Ascending aorta (tissue), 2 donors: ENCODE data around the gene FBXO46. TPM values are rescaled to one million over a fixed set of nuclear protein-coding genes. Genes with fewer than 3 reads are reported as not detected.

Source experiments
- DNase-seq, 2 donors: peaks; one replicate each; pipeline ENCODE4 v3.0.0-alpha.2; 2019; ENCODE audit warnings: low spot score in 2 of 2
- H3K27ac ChIP-seq, 2 donors: fragments of 200-600 bp; sonication (generic); one replicate each; pipeline ENCODE4 v1.5.1; 2016 to 2017; ENCODE audit warnings: mild to moderate bottlenecking in 1 of 2
- H3K27me3 ChIP-seq: fragments of 200-600 bp; sonication (generic); one replicate; pipeline ENCODE4 v1.5.1; 2017
- H3K36me3 ChIP-seq, 2 donors: fragments of 200-600 bp; sonication (generic); one replicate each; pipeline ENCODE4 v1.5.1; 2016
- H3K4me1 ChIP-seq, 2 donors: fragments of 200-600 bp; sonication (generic); one replicate each; pipeline ENCODE4 v1.5.1; 2016 to 2017; ENCODE audit warnings: mild to moderate bottlenecking in 1 of 2
- H3K4me3 ChIP-seq, 2 donors: fragments of 200-600 bp; sonication (generic); one replicate each; pipeline ENCODE4 v1.5.1; 2016 to 2017; ENCODE audit warnings: mild to moderate bottlenecking in 1 of 2
- H3K9me3 ChIP-seq, 2 donors: fragments of 200-600 bp; sonication (generic); one replicate each; pipeline ENCODE4 v1.5.1; 2016
- intact Hi-C: fragments of 100-400 bp; cut with DNase I; formaldehyde crosslinking; loops from one replicate; pipeline ENCODE4 v1.15.1; 2023
- total RNA-seq: library from RNA; depleted of rRNA; stranded (reverse); fragments of >200 nt; gene quantifications from one replicate; pipeline ENCODE4 v1.1.0, GENCODE V29; 2016
- TF ChIP-seq, protein P1 (sequence below), 3 experiments: fragments of 200-600 bp in 2 of 3; fragments of 450-650 bp in 1 of 3; sonication (generic) in 2 of 3; IDR thresholded peaks; one replicate each; pipeline ENCODE4 v1.5.1; 2016 to 2019; ENCODE audit warnings: antibody characterized with exemption in 3 of 3, mild to moderate bottlenecking in 1 of 3, moderate library complexity in 1 of 3

Gene FBXO46, protein sequence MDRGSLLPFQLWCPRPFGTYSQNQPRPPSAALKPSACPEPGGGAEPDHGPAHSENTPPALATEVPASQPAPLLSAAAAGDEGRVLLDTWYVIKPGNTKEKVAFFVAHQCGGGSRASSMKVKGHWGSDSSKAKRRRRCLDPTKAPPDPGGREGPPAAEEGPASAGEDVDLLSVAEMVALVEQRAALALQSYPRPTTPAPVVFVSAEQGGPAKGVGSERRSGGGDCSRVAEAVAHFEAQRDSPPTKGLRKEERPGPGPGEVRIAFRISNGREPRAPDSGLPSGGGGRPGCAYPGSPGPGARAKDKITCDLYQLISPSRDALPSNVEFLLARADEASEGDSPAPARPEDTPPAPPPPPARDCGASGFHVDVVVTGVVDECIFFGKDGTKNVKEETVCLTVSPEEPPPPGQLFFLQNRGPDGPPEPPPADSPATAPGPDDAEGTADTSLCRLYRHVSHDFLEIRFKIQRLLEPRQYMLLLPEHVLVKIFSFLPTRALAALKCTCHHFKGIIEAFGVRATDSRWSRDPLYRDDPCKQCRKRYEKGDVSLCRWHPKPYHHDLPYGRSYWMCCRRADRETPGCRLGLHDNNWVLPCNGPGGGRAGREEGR
- 27.5 TPM for total RNA-seq

GRCh38 chr19:45730368-45731288 is at the start of gene FBXO46:
Gene FBXO46 (minus strand): TSS chr19:45730896. CDS start chr19:45713495, 17,401 bp downstream.
- Histone ChIP-seq H3K4me3 (peak within 1 kb of the TSS; percentile 88 to 89), H3K27ac (peak within 1 kb of the TSS; percentile 48 to 56), H3K4me1 (peaks cover 0 to 10% of the 10 kb centered on the region in 2 donors), H3K9me3 (no peaks in the 10 kb centered on the region), H3K36me3 (no peaks in the 10 kb centered on the region), H3K27me3 (no peaks in the 10 kb centered on the region)
- TF ChIP-seq, protein P1, sequence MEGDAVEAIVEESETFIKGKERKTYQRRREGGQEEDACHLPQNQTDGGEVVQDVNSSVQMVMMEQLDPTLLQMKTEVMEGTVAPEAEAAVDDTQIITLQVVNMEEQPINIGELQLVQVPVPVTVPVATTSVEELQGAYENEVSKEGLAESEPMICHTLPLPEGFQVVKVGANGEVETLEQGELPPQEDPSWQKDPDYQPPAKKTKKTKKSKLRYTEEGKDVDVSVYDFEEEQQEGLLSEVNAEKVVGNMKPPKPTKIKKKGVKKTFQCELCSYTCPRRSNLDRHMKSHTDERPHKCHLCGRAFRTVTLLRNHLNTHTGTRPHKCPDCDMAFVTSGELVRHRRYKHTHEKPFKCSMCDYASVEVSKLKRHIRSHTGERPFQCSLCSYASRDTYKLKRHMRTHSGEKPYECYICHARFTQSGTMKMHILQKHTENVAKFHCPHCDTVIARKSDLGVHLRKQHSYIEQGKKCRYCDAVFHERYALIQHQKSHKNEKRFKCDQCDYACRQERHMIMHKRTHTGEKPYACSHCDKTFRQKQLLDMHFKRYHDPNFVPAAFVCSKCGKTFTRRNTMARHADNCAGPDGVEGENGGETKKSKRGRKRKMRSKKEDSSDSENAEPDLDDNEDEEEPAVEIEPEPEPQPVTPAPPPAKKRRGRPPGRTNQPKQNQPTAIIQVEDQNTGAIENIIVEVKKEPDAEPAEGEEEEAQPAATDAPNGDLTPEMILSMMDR (IDR thresholded peaks at IDR 0.05): peak in 1 of 3 experiments; percentile 9
- peak; percentile 95 to 99 for DNase-seq
- intact Hi-C loops: loop anchor here (1.0 to 2.0 kb wide), 4 partner anchors 13 to 132 kb away; partner anchors contain the start of gene SYMPK

GRCh38 chr19:45780146-45780447 is 49.4 kb upstream of the FBXO46 start:
- peak overlapping the region; percentile 71 to 94 for H3K4me3 ChIP-seq
- no peaks in the 10 kb centered on the region for H3K9me3 ChIP-seq
- peaks cover 11 to 37% of the 10 kb centered on the region in 2 donors for H3K4me1 ChIP-seq
- no peak for DNase-seq
- H3K27ac ChIP-seq: peak overlapping the region; percentile 93 to 94
- TF ChIP-seq, protein P1 (IDR thresholded peaks at IDR 0.05): no peak
- peaks cover 29 to 35% of the 10 kb centered on the region in 2 donors for H3K36me3 ChIP-seq
- H3K27me3 ChIP-seq: no peaks in the 10 kb centered on the region
- intact Hi-C loops: no loop called here

DNA sequence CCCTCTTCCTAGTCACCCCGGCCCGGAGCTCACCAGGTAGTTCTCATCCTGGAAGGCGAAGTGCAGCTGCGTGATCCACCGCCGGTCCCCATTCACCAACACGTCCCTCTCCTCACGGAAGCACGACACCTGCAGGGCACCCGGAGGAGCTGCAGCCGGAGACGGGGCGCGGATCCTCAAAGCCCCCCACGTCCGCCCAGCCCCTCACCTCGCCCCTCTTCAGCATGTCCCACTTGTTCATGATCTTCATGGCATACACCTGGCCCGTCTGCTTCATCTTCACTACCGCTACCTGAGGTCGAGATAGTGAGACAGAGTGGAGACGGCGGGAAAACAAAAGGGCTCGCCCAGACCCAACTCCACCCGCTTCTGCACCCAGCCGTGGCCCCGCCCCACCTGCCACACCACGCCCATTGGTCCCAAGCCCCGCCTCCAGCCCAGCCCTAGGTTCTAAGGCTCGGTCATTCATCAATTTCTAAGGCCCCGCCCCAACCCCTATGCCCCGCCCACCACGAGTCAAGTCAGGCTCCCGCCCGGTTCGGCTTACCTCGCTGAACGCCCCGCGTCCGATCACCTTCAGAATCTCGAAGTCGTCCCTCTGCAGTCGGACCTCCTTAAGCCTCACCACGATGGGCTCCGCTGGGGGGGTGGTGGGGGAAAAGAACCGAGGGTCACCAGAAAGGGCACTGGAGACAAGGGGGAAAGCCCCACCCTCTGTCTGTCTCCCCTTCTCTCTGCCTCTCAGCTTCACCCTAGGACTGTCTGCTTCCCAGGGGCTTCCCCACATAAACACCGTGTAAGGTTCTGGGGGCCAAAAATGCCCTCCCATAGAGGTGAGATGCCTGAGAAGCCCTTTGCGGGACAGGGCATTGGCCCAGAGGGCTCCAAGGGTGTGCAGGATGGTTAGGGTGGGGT is 48.8 kb upstream of the FBXO46 start:
- peak overlapping the region; percentile 93 to 94 for H3K27ac ChIP-seq
- TF ChIP-seq, protein P1 (IDR thresholded peaks at IDR 0.05): peak; percentile 17 to 51 (median 42)
- no peaks in the 10 kb centered on the region for H3K9me3 ChIP-seq
- H3K4me3 ChIP-seq: peak overlapping the region; percentile 71 to 94
- peaks cover 11 to 31% of the 10 kb centered on the region in 2 donors for H3K4me1 ChIP-seq
- H3K27me3 ChIP-seq: no peaks in the 10 kb centered on the region
- peaks cover 34 to 39% of the 10 kb centered on the region in 2 donors for H3K36me3 ChIP-seq
- intact Hi-C loops: loop anchor here (1.0 kb wide), 1 partner anchor 9 kb away; no protein-coding TSS in a partner anchor
- DNase-seq: peak in 1 of 2 donors; percentile 89

DNA sequence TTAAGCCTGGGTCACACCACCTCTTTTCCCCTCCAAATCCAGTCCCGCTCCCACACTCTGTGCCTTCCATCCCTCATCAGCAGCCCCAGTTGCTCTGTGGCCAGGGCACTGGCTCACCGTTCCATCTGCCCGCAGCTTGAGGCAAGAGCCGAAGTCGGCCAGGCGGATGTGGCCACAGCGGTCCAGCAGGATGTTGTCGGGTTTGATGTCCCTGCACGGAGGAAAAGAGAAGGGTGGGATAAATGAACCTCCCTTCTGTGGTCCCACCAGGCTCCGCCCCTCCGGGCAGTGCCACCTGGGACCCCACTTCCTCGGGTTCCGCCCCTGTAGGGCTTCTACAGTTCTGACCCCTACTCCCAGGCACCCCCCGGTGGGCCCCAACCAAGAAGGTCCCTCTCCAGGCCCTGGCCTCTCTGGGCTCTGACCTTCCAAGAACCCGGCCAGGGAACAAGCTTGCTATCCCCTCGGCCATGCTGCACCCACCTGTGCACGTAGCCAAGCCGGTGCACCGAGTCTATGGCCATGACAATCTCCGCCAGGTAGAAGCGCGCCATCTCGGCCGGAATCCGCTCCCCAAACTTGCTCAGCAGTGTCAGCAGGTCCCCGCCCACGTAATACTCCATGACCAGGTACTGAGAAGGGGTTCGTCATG is 47.4 kb upstream of the FBXO46 start:
- peaks cover 39 to 42% of the 10 kb centered on the region in 2 donors for H3K36me3 ChIP-seq
- TF ChIP-seq, protein P1 (IDR thresholded peaks at IDR 0.05): no peak
- H3K27me3 ChIP-seq: no peaks in the 10 kb centered on the region
- intact Hi-C loops: no loop called here
- no peak for DNase-seq
- H3K27ac ChIP-seq: peak overlapping the region in 1 of 2 donors; percentile 16
- H3K4me3 ChIP-seq: no peak overlapping the region
- no peaks in the 10 kb centered on the region for H3K9me3 ChIP-seq
- H3K4me1 ChIP-seq: peaks cover 4 to 17% of the 10 kb centered on the region in 2 donors
